SH-SY5Y (cell line): ENCODE measurements around the gene TUBB2A.

Experiments used
- GATA2 ChIP-seq: IDR thresholded peaks from 2 replicates; pipeline ENCODE4 v1.6.1; 2011; ENCODE audit warnings: mild to moderate bottlenecking, low read depth, low read length
- GATA3 ChIP-seq: IDR thresholded peaks from 2 replicates; pipeline ENCODE4 v1.6.1; 2011; ENCODE audit warnings: low read depth, mild to moderate bottlenecking, low read length, moderate library complexity

The TUBB2A gene

GRCh38 chr6:3190779-3191178, 33.4 kb upstream of the TUBB2A start:
- TF ChIP-seq GATA3, result no peak
- TF ChIP-seq GATA2, result no peak

DNA sequence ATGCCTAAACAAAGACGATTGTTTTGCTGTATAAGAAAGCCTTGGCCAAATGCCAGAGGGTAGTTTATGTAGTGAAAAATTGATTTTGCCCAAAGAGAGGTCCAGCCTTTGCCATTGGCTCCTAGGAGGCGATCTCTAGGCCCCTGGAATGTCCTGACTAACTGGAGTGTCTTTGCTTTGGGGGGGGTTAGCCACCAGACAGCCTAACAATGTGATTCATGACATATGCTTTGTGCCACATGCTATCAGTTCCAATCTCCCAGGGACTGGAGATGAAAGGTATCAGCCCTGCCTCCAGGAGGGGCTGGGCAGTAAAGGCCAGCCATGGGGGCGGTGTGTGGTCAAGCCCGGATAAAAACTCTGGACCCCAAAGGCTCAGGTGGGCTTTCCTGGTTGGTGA, 32.7 kb upstream of the TUBB2A start:
- TF ChIP-seq GATA2 (peak; percentile 17; the same call in 1 of the 2 replicates), GATA3 (no peak)

DNA sequence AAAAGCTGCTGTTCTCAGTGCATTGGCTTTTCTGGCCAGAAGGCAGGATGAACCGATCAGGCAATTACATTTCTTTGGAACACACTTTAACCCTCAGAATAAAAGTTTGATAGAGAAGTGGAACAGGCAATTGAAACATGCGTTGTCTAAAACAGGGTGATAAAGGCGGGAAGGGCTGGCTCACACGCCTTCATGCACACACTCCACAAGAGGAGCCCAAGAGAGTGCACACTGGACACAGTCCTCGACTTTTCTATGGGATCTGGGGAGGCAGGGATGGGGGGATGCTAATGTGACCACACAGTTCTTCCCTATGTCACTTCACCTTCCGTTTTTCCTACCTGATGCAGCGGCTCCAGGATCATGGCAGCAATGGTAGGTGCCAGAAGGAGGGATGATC, 30.9 kb upstream of the TUBB2A start:
- TF ChIP-seq GATA2, result no peak
- no peak for TF ChIP-seq GATA3

DNA sequence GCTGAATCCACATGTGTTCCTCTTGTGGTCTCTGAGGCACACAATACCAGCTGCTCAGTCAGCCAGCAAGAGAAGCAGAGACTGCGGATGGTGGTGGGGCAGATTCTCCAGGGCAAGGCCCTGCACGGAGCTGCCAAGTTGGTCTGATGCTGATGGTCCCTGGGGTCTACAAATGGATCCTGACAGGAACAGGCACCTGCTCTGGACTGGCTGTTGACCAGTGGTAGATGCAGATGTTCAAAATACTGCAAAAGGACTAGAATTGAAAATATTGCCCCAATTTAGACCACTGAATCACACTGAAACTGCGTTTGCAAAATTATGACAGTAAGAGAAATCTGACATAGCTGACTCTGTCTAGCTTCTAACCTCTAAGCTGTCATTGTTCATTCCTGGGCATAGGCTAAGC, 29.6 kb upstream of the TUBB2A start:
- no peak for TF ChIP-seq GATA2
- no peak for TF ChIP-seq GATA3

- no peak for TF ChIP-seq GATA3
Observed at GRCh38 chr6:3183066-3183465, 25.7 kb upstream of the TUBB2A start.

GRCh38 chr6:3181105-3181504, 23.8 kb upstream of the TUBB2A start:
- TF ChIP-seq GATA2 (no peak), GATA3 (no peak)

DNA sequence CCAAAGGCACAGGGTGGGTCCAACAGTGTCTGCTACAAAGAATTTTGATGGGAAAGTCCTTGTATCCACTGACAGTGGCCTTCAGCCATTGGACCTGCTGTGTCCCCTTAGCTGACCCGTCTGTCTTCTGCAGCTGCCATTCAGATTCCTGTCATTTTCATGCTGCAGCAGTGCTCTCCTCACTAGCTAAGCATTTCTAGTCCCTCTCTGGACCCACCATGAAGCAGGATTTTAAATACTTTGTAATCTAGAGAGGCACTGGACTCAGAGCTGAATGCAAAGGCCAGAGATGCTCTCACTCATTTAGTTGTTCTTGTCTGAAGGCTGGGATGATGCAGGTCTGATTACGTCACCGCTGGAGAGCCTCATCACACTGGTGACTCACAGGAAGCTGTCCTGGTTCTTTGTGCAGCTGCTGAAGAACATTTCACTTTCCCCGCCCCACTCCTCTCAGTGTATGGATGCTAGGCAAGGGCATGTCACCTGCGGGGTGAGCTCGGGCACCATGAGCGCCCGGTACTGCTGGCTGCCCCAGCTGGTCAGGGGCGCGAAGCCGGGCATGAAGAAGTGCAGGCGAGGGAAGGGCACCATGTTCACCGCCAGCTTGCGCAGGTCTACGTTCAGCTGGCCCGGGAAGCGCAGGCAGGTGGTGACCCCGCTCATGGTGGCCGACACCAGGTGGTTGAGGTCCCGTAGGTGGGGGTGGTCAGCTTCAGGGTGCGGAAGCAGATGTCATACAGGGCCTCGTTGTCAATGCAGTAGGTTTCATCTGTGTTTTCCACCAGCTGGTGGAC, 19.4 kb upstream of the TUBB2A start:
- no peak for TF ChIP-seq GATA3
- TF ChIP-seq GATA2, result no peak

DNA sequence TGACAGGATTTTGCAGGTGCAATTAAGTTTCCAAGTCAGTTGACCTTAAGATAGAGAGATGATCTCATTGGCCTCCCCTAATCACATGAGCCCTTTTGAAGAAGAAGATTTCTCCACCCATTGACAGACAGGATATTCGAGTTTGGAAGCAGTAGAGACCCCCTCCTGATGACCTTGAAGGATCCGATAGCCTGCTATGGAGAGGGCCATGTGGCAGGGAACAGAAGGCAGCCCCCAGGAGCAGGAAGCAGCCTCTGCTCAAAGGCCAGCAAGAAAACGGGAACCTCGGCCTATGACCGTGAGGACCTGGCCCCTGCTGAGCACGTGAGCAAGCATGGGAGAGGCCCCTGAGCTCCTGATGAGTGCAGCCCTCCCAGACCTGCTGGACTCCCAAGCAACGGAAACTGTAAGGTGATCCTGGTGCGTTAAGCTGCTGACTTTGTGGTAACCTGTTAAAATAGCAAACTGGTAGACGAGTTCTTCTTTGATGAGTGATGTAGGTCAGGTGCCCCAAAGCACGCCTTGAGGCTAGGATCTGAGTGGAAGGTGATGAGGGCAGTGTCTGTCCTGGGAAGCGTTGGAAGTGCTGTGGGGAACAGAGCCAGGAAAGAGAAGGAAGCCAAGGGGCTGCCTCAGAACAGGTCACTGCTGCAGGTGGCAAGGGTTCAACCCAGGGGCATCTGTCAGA, 18.5 kb upstream of the TUBB2A start:
- TF ChIP-seq GATA3, result no peak
- TF ChIP-seq GATA2, result no peak

- TF ChIP-seq GATA2 (no peak), GATA3 (no peak)
Observed at GRCh38 chr6:3165631-3166534, 8.5 kb upstream of the TUBB2A start.

- no peak for TF ChIP-seq GATA2
- no peak for TF ChIP-seq GATA3
Observed at GRCh38 chr6:3164388-3164787, 7.0 kb upstream of the TUBB2A start.

- TF ChIP-seq GATA2 (no peak), GATA3 (no peak)
Observed at GRCh38 chr6:3163248-3163594, 5.9 kb upstream of the TUBB2A start.

DNA sequence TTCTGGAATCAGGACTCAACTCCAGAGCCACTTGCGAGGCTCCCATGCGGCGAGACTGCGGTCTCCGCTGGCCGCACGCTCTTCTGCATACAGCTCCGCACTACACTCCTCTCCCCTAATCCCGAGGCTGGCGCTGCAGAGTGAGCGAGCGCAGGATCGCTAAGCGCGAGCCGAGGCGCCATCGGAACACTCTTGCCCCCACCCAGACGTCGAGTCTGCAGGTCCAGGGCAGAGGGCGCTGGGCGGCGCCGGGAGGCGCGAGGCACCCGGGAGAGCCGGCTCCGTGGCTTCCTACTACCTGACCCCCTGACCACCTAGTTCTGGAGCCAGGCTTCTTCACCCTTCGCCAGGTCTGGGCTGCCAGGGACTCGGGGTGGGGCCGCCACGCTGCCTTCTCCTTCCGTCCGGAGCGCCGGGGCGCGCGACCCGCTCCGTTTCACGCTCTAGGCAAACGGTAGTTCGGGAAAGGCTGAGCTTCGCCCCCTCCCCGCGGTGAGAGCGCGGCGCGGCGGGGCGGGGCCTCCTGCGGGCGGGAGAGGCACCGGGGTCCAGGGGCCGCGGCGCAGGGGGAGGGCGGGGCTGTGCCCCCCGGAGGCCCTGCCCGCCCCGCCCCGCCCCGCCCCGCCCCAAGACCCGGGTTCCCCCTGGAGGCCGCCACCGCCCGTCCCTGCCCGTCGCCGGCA, 5.4 kb upstream of the TUBB2A start:
- TF ChIP-seq GATA3, result no peak
- no peak for TF ChIP-seq GATA2

- TF ChIP-seq GATA3, result no peak
- TF ChIP-seq GATA2, result no peak
Observed at GRCh38 chr6:3162067-3162497, 4.7 kb upstream of the TUBB2A start.

DNA sequence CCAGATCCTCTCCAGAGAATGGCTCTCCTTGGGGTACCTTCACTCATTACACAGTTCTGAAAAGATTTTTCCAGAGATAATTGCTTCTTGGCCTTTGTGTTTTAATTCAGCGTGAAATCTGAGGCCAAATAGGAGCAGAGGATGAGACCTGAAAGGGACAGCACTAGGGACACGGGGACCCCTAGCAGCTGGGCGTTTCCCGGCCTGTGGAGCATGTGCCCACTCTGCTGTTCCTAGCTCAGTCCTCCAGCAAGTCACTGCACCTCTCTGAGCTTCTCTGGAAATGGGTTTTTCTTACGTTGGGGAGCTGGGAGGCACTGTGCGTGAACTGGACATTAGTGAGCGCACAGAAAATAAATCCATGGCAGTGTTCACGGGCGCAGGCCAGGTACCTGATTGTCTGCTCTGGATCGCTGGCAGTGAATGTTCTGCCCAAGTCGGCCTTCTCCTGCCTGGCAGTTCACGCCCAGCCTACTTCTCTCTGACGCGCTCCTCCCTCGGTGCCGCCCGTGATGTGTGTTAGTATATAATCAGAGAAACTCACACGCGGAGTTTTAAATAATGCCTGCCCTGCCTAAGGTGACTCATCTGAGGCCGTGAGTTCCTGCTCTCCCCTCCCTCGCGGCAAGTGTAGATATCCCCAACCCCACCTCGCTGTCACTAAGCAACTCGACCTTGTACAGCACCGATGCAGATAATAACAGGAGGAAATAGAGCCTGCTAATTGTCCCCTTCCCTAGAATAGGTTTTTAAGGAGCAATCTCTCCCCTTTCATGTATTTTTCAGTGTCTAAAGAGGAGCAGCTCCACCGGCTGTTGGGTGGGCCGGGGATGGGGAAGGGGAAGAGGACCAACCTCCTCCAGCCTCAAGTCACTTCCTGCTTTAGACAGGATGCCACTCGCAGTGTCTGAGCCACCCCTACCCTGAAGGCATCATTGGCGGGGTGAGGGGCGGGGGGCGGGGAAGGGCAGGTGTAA, 2.7 kb upstream of the TUBB2A start:
- TF ChIP-seq GATA2 (no peak), GATA3 (no peak)
